Mesenchymal stem cell (in vitro differentiated cells and primary cell): Measurements from ENCODE around the gene CELF5.

Source experiments
- DNase-seq: peaks from one replicate; pipeline ENCODE4 v3.0.0-alpha.2; 2013
- H2AFZ ChIP-seq: one replicate; pipeline ENCODE4 v1.6.1; 2013; ENCODE audit warnings: low read depth, mild to moderate bottlenecking, control low read depth, inconsistent platforms, low read length, moderate library complexity
- H2AK5ac ChIP-seq: 2 replicates; pipeline ENCODE4 v1.6.1; 2013; ENCODE audit warnings: low read length, moderate library complexity, mild to moderate bottlenecking, inconsistent platforms; ENCODE audit not compliant: severe bottlenecking
- H2BK120ac ChIP-seq: one replicate; pipeline ENCODE4 v1.6.1; 2013; ENCODE audit warnings: low read depth, mild to moderate bottlenecking, inconsistent platforms, low read length, moderate library complexity
- H2BK12ac ChIP-seq, 2 experiments: one replicate each; pipeline ENCODE4 v1.6.1; 2013; ENCODE audit warnings: inconsistent platforms in 2 of 2, low read length in 2 of 2, mild to moderate bottlenecking in 2 of 2, moderate library complexity in 2 of 2, control low read depth in 1 of 2
- H2BK15ac ChIP-seq: one replicate; pipeline ENCODE4 v1.6.1; 2013; ENCODE audit warnings: mild to moderate bottlenecking, low read depth, inconsistent platforms; ENCODE audit not compliant: poor library complexity, severe bottlenecking
- H2BK5ac ChIP-seq: 2 replicates; pipeline ENCODE4 v1.6.1; 2013; ENCODE audit warnings: low read depth, mild to moderate bottlenecking, low read length, control low read depth, inconsistent platforms; ENCODE audit not compliant: poor library complexity, severe bottlenecking
- H3K14ac ChIP-seq, 2 experiments: one replicate each; pipeline ENCODE4 v1.6.1; 2013; ENCODE audit warnings: inconsistent platforms in 2 of 2, low read length in 2 of 2, control low read depth in 1 of 2, mild to moderate bottlenecking in 1 of 2, moderate library complexity in 1 of 2
- H3K18ac ChIP-seq, 2 experiments: one replicate each; pipeline ENCODE4 v1.6.1; 2013; ENCODE audit warnings: inconsistent platforms in 2 of 2, low read length in 2 of 2, control low read depth in 1 of 2, low read depth in 1 of 2, mild to moderate bottlenecking in 1 of 2
- H3K23ac ChIP-seq, 2 experiments: one replicate each; pipeline ENCODE4 v1.6.1; 2013; ENCODE audit warnings: inconsistent platforms in 2 of 2, low read length in 2 of 2, mild to moderate bottlenecking in 2 of 2, moderate library complexity in 2 of 2, control low read depth in 1 of 2
- H3K27ac ChIP-seq: 2 replicates; pipeline ENCODE4 v1.5.1; 2013; ENCODE audit warnings: mild to moderate bottlenecking, moderate library complexity, low read length, control low read depth, inconsistent platforms; ENCODE audit not compliant: poor library complexity, severe bottlenecking
- H3K27me3 ChIP-seq, 2 experiments: 2 replicates each; pipeline versions ENCODE4 v1.6.1 to v1.7.0; 2013; ENCODE audit warnings: low read length in 2 of 2, mild to moderate bottlenecking in 2 of 2, moderate library complexity in 2 of 2, control low read depth in 1 of 2, inconsistent platforms in 1 of 2; ENCODE audit not compliant: control insufficient read depth in 1 of 2, insufficient read depth in 1 of 2
- H3K36me3 ChIP-seq, 2 experiments: 2 replicates each; pipeline versions ENCODE4 v1.6.1 to v1.7.0; 2013; ENCODE audit warnings: low read length in 2 of 2, control low read depth in 1 of 2, inconsistent platforms in 1 of 2, low read depth in 1 of 2, mild to moderate bottlenecking in 1 of 2; ENCODE audit not compliant: insufficient read depth in 2 of 2, control insufficient read depth in 1 of 2
- H3K4ac ChIP-seq, 2 experiments: one replicate each; pipeline ENCODE4 v1.6.1; 2013; ENCODE audit warnings: inconsistent platforms in 2 of 2, low read length in 2 of 2, mild to moderate bottlenecking in 2 of 2, moderate library complexity in 2 of 2, control low read depth in 1 of 2, low read depth in 1 of 2
- H3K4me1 ChIP-seq: 2 replicates; pipeline ENCODE4 v1.6.1; 2013; ENCODE audit warnings: low read depth, low read length, control low read depth; ENCODE audit not compliant: control insufficient read depth, insufficient read depth
- H3K4me2 ChIP-seq: 2 replicates; pipeline ENCODE4 v1.6.1; 2013; ENCODE audit warnings: low read length, mild to moderate bottlenecking, inconsistent platforms; ENCODE audit not compliant: poor library complexity, severe bottlenecking
- H3K4me3 ChIP-seq, 2 experiments: 2 replicates each; pipeline versions ENCODE4 v1.5.1 to v1.7.0; 2013; ENCODE audit warnings: low read length in 2 of 2, mild to moderate bottlenecking in 2 of 2, control low read depth in 1 of 2, low read depth in 1 of 2; ENCODE audit not compliant: insufficient read depth in 1 of 2
- H3K79me1 ChIP-seq: replicated peaks from 2 replicates; pipeline ENCODE4 v1.6.1; 2013; ENCODE audit warnings: mild to moderate bottlenecking, control low read depth, low read length, inconsistent platforms; ENCODE audit not compliant: poor library complexity, severe bottlenecking
- H3K9ac ChIP-seq: 2 replicates; pipeline ENCODE4 v1.7.0; 2013; ENCODE audit warnings: mild to moderate bottlenecking, low read length, moderate library complexity
- H3K9me3 ChIP-seq: 2 replicates; pipeline ENCODE4 v1.7.0; 2013; ENCODE audit warnings: mild to moderate bottlenecking, low read length; ENCODE audit not compliant: control insufficient read depth
- H4K8ac ChIP-seq: one replicate; pipeline ENCODE4 v1.6.1; 2013; ENCODE audit warnings: inconsistent platforms, mild to moderate bottlenecking, low read length, moderate library complexity
- H4K91ac ChIP-seq: one replicate; pipeline ENCODE4 v1.6.1; 2013; ENCODE audit warnings: mild to moderate bottlenecking, low read length, inconsistent platforms
- WGBS: methylation state at CpG from one replicate; pipeline ENCODE4 v1.1.7; 2013; ENCODE audit warnings: mixed read lengths; 5-methylcytosine and 5-hydroxymethylcytosine counted together

Gene CELF5

DNA sequence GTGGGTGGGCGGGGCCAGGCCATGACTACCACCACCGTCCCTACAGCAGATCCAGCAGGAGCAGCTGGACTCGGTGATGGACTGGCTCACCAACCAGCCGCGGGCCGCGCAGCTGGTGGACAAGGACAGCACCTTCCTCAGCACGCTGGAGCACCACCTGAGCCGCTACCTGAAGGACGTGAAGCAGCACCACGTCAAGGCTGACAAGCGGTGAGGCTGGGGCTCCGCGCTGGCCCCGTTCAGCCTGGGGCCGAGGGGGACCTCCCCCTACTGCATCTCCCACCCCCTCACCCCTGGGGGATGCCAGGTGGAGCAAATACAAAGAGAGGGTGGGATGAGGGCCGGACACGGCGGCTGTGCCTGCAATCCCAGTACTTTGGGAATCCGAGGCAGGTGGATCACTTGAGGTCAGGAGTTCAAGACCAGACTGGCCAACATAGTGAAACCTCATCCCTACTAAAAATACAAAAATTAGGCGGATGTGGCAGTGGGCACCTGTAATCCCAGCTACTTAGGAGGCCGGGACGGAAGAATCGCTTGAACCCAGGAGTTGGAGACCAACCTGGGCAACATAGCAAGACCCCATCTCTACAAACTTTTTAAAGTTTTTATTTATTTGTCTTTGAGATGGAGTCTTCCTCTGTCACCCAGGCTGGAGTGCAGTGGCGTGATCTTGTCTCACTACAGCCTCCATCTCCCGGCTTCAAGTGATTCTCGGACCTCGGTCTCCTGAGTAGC is 18.1 kb upstream of the CELF5 start:
- Histone ChIP-seq H3K79me1 (peaks cover 10% of the 10 kb centered on the region), H3K4ac (no peak overlapping the region), H4K8ac (no peak overlapping the region), H3K4me3 (no peak overlapping the region), H3K23ac (no peak overlapping the region), H2AK5ac (no peak overlapping the region), H3K18ac (no peak overlapping the region), H3K4me2 (no peak overlapping the region), H3K14ac (no peak overlapping the region), H3K36me3 (peaks cover 47 to 79% of the 10 kb centered on the region in 2 experiments), H3K4me1 (peaks cover 4% of the 10 kb centered on the region), H2BK120ac (no peak overlapping the region), H3K9ac (no peak overlapping the region), H2AFZ (no peak overlapping the region), H4K91ac (no peak overlapping the region), H2BK5ac (no peak overlapping the region), H3K9me3 (no peaks in the 10 kb centered on the region), H2BK15ac (no peak overlapping the region), H3K27me3 (no peaks in the 10 kb centered on the region), H2BK12ac (no peak overlapping the region), H3K27ac (no peak overlapping the region)
- no peak for DNase-seq
- 98% methylated on average over 28 of the region's 28 CpGs for WGBS

- Histone ChIP-seq H3K36me3 (peaks cover 40 to 71% of the 10 kb centered on the region in 2 experiments), H3K23ac (no peak overlapping the region), H2BK5ac (no peak overlapping the region), H2AK5ac (no peak overlapping the region), H3K9ac (no peak overlapping the region), H4K8ac (no peak overlapping the region), H2BK120ac (no peak overlapping the region), H3K4me3 (peak overlapping the region in 1 of 2 experiments; percentile 14), H3K14ac (peak overlapping the region in 1 of 2 experiments; percentile 27), H2AFZ (no peak overlapping the region), H3K9me3 (no peaks in the 10 kb centered on the region), H3K18ac (no peak overlapping the region), H2BK15ac (no peak overlapping the region), H3K79me1 (peaks cover 8% of the 10 kb centered on the region), H3K4me2 (no peak overlapping the region), H4K91ac (peak overlapping the region; percentile 52), H3K27me3 (no peaks in the 10 kb centered on the region), H3K4ac (no peak overlapping the region), H2BK12ac (no peak overlapping the region), H3K27ac (no peak overlapping the region), H3K4me1 (peaks cover 4% of the 10 kb centered on the region)
- DNase-seq: no peak
- 94% methylated on average over 43 of the region's 43 CpGs for WGBS
Observed at GRCh38 chr19:3207461-3208242, 16.8 kb upstream of the CELF5 start.

- H2AFZ ChIP-seq: no peak overlapping the region
- 94% methylated on average over 33 of the region's 33 CpGs for WGBS
- H2BK12ac ChIP-seq: no peak overlapping the region
- no peak overlapping the region for H3K9ac ChIP-seq
- H2BK120ac ChIP-seq: no peak overlapping the region
- no peak overlapping the region for H3K4me2 ChIP-seq
- H3K4me1 ChIP-seq: peaks cover 4% of the 10 kb centered on the region
- H3K27me3 ChIP-seq: no peaks in the 10 kb centered on the region
- H3K79me1 ChIP-seq: peaks cover 4% of the 10 kb centered on the region
- H3K9me3 ChIP-seq: no peaks in the 10 kb centered on the region
- no peak overlapping the region for H2BK5ac ChIP-seq
- H3K18ac ChIP-seq: no peak overlapping the region
- no peak for DNase-seq
- no peak overlapping the region for H3K27ac ChIP-seq
- H4K91ac ChIP-seq: no peak overlapping the region
- H3K23ac ChIP-seq: no peak overlapping the region
- H3K14ac ChIP-seq: no peak overlapping the region
- no peak overlapping the region for H3K4me3 ChIP-seq
- H3K36me3 ChIP-seq: peaks cover 38 to 67% of the 10 kb centered on the region in 2 experiments
- no peak overlapping the region for H4K8ac ChIP-seq
- H2AK5ac ChIP-seq: no peak overlapping the region
- no peak overlapping the region for H3K4ac ChIP-seq
- H2BK15ac ChIP-seq: no peak overlapping the region
Observed at GRCh38 chr19:3208317-3209207, 15.9 kb upstream of the CELF5 start.
